ENCODE data around the gene HOXD10. TPM values are rescaled to one million over a fixed set of nuclear protein-coding genes. Genes with fewer than 3 reads are reported as not detected.

Gene HOXD10
- total RNA-seq, 1 donor from 2014 or later = not detected

DNA sequence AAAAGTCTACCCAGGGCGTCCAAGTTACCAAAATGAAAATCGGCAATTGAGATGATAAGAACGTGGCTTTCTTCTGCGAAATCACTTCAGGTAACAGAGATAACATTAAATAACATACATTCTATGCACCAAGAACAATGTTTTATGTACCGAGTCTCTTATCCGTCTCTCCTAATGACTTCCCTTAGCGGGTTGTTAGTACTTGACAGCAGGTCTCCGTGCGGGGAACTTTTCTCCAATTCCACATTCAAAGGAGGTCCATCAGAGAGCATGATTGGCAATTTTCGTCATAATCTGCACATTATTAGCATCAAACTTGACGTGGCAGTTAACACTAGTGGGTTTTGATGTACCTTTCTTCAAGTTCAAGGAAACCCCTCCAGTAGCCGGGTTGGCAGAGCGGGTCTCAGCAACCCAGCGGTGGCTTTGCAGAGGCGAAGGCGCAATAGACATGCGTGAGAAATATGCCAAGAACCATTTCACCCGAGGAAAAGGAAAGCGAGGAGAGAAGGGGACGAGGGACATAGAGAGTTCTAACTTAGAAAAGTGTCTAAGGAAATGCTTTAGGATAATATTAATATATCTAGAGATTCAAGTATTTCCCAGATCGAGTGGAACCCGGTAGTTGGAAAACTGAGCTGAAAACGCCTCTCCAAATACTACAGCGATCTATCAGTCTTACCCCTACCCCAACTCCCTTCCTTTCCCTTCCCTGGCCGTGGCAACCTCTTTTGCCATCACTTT is 37.9 kb upstream of the HOXD10 start:
- peaks cover 71% of the 10 kb centered on the region for H3K27me3 Mint-ChIP-seq (ENCODE audit: insufficient read depth)
- H3K27ac Mint-ChIP-seq = peak overlapping the region; percentile 89
- DNase-seq (ENCODE audit: low spot score) = no peak
- peak overlapping the region; percentile 19 for H3K4me3 Mint-ChIP-seq
- intact Hi-C loops (cut with micrococcal nuclease) = loop anchor here (1.0 to 2.0 kb wide), 3 partner anchors 19 to 1744 kb away; partner anchors contain the start of gene SP9
- H3K36me3 Mint-ChIP-seq (ENCODE audit: low read depth) = peaks cover 3% of the 10 kb centered on the region
- H3K4me1 Mint-ChIP-seq (ENCODE audit: low read depth) = no peaks in the 10 kb centered on the region
- H3K9me3 Mint-ChIP-seq = peaks cover 4% of the 10 kb centered on the region

DNA sequence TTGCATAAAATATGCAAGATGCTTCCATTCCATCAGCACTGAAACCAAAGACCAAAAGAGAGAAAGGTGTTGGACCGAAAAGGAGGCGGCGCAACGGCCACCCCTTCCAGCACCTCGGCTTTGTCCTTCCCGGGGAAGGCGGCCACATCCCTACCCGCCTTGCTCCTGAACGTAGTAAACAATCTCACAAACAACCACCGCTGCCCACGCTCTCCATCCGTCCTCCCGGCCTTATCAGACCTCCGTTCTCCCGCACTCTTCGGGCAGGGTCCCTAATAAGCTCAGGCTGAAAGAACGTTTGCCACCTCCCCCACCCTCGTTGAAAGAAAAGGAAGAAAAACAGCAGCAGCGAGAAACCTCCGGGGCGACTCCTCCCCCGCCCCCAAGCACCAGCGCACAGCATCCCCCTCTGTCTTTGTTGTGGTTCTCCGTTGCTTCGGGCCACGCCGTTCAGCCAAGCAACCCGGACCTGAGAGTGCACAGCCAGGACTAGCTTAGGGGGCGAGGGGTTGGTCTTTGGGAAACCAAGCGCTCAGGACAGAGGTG is 37.2 kb upstream of the HOXD10 start:
- DNase-seq (ENCODE audit: low spot score) = no peak
- H3K4me3 Mint-ChIP-seq = peak overlapping the region; percentile 19
- no peaks in the 10 kb centered on the region for H3K4me1 Mint-ChIP-seq (ENCODE audit: low read depth)
- H3K36me3 Mint-ChIP-seq (ENCODE audit: low read depth) = peaks cover 3% of the 10 kb centered on the region
- peaks cover 72% of the 10 kb centered on the region for H3K27me3 Mint-ChIP-seq (ENCODE audit: insufficient read depth)
- intact Hi-C loops (cut with micrococcal nuclease) = loop anchor here (2.0 kb wide), 2 partner anchors 51 to 1745 kb away; partner anchors contain the start of gene SP9
- H3K9me3 Mint-ChIP-seq = peaks cover 4% of the 10 kb centered on the region
- peak overlapping the region; percentile 89 for H3K27ac Mint-ChIP-seq

DNA sequence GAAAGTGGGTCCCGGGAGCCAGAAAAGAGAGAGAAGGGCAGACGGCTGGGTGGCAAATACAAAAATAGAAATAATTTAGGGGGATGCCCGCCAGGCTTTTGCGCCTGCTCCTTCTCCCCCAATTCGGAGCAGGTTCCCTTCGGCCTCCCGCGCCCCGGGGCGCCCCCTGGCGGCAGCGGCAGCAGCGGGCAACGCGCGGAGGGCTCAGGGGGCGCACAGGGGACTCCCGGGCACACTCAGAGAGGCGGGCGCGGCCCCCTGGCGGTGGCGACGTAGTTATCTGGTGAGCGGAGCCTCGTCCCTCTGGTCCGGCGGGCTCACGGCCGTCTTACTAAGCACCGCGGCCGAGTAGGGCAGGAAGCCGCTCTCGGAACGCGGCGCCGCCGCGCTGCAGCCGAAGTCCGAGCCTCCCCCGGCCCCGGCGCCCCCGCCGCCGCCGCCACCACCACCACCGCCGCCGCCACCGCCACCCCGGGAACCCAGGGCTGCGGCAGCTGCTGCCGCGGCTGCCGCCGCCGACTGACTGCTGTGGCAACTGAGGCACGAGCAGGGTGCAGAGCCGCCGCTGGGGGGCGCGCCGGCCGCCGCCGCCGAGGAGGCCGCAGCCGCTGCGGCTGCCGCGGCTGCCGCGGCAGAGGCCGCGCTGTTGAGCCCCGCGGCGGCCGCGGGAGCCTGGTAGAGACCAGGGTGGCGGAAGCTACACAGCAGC is 36.6 kb upstream of the HOXD10 start:
- peaks cover 4% of the 10 kb centered on the region for H3K9me3 Mint-ChIP-seq
- H3K27ac Mint-ChIP-seq = peak overlapping the region; percentile 89
- peaks cover 3% of the 10 kb centered on the region for H3K36me3 Mint-ChIP-seq (ENCODE audit: low read depth)
- peak overlapping the region; percentile 15 for H3K4me3 Mint-ChIP-seq
- no peaks in the 10 kb centered on the region for H3K4me1 Mint-ChIP-seq (ENCODE audit: low read depth)
- no peak for DNase-seq (ENCODE audit: low spot score)
- peaks cover 72% of the 10 kb centered on the region for H3K27me3 Mint-ChIP-seq (ENCODE audit: insufficient read depth)
- intact Hi-C loops (cut with micrococcal nuclease) = loop anchor here (2.0 kb wide), 2 partner anchors 51 to 1745 kb away; partner anchors contain the start of gene SP9

DNA sequence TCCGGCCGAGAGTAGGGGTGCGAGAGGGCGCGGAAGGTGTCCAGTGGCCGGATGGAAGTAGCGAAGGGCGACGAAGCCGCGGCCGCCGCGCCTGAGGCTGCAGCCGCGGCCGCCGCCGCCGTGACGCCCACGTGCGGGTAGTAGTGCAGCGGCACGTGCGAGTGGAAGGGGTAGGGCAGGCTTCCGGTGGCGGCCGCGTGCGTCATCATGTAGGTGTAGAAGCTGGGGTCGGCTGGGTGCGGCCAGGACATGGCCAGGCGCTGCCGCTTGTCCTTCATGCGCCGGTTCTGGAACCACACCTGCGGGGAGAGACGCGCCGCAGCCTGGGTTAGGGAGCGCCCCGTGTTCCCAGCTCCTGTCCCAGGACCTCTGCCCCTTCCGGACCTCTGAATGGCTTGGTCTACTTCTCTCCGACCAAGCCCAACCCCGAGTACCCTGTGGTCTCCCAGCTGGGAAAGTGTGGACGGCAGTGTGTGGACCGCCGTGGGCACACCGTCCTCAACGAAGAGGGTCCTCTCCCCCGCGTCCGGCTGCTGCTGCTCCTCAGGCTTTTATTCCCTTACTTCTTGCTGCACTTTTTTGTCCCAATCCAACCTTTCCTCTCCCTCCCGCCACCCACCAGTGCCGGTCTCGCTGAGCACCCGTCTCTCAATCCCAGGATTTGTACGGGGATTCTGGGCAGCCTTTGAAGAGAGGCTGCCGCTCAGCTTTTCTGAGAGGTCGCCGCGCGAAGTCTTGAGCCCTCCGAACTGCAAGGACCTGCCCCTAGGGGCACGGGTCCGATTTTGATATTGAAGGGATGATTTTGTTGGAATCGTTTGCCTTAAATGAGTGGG is 35.8 kb upstream of the HOXD10 start:
- Mint-ChIP-seq H3K27me3 (ENCODE audit: insufficient read depth) (peaks cover 73% of the 10 kb centered on the region), H3K4me1 (ENCODE audit: low read depth) (no peaks in the 10 kb centered on the region), H3K9me3 (peaks cover 4% of the 10 kb centered on the region), H3K27ac (peak overlapping the region; percentile 81), H3K4me3 (no peak overlapping the region), H3K36me3 (ENCODE audit: low read depth) (peaks cover 3% of the 10 kb centered on the region)
- DNase-seq (ENCODE audit: low spot score) = no peak
- intact Hi-C loops (cut with micrococcal nuclease) = no loop called here

DNA sequence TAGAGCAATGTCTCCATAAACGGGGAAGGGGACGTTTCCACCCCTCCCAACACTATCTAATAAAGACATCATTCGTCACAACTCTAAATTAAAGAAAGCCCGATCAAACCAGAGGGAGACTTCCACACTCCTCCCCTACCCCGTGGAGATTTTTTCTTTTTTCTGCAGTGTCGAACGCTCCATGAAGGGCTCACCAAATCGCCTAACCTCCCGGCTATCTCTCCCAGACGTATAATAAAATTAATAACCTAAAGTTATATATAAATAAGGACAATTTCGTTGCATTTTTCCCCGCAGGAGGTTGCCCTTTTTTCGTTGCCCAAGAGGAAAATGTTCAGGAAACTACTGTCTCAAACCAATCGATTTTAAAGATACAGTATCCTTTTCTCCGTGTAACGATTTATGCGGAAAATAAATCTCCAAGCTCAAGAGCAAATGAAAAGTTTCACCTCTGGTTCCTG is 35.2 kb upstream of the HOXD10 start:
- intact Hi-C loops (cut with micrococcal nuclease) = no loop called here
- H3K27me3 Mint-ChIP-seq (ENCODE audit: insufficient read depth) = peaks cover 72% of the 10 kb centered on the region
- no peak overlapping the region for H3K4me3 Mint-ChIP-seq
- peaks cover 3% of the 10 kb centered on the region for H3K36me3 Mint-ChIP-seq (ENCODE audit: low read depth)
- H3K4me1 Mint-ChIP-seq (ENCODE audit: low read depth) = no peaks in the 10 kb centered on the region
- peak overlapping the region; percentile 81 for H3K27ac Mint-ChIP-seq
- DNase-seq (ENCODE audit: low spot score) = no peak
- H3K9me3 Mint-ChIP-seq = peaks cover 4% of the 10 kb centered on the region

DNA sequence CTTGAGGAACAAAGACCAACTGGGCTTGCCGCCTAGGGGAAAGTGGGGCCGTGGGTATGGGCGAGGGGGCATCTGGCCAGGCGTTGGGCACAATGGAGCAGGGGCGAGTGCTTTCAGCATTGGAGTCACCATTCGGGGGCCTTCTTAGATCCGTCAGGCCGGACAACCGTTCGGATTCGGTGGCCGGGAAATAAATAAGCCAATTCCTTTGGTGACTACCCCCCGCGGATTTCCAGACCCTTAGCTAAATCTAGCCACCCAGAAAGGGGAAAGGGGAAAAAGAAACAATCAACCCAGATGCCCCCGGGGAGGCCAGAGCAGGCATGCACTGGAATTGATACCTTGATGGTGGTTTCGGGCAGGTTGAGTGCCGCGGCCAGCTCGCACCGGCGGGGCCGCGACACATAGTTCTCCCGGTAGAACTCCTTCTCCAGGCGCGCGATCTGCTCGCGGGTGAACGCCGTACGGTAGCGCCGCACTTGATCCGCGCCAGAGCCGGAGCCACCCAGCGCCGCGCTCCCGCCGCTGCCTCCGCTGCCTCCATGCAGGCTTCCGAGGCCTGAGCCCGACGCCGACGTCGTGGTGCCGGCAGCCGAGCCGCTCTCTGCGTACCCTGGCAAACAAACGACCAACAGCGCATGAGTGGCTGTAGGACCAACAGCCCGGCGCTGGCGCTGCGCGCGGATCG is 34.6 kb upstream of the HOXD10 start:
- no peak for DNase-seq (ENCODE audit: low spot score)
- Mint-ChIP-seq H3K4me1 (ENCODE audit: low read depth) (no peaks in the 10 kb centered on the region), H3K9me3 (peaks cover 4% of the 10 kb centered on the region), H3K27ac (peak overlapping the region; percentile 81), H3K36me3 (ENCODE audit: low read depth) (peaks cover 3% of the 10 kb centered on the region), H3K4me3 (no peak overlapping the region), H3K27me3 (ENCODE audit: insufficient read depth) (peaks cover 74% of the 10 kb centered on the region)
- intact Hi-C loops (cut with micrococcal nuclease) = no loop called here

DNA sequence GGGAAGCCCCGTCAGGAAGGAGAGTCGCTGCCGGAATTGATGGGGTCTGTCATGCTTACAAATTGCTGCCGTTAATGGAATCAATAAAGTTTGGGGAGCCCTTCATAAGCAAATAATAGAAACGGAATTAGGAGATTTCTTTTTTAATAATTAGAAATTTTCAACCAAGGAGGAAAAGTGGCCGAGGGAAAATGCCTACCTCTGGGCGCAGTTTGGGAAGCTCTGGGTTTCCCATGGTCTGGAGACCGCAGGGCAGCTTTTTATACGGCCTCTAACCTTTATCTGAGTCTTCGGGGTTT is 34.1 kb upstream of the HOXD10 start:
- Mint-ChIP-seq H3K9me3 (peaks cover 4% of the 10 kb centered on the region), H3K27ac (peak overlapping the region; percentile 40), H3K4me3 (no peak overlapping the region), H3K4me1 (ENCODE audit: low read depth) (no peaks in the 10 kb centered on the region), H3K27me3 (ENCODE audit: insufficient read depth) (peaks cover 79% of the 10 kb centered on the region), H3K36me3 (ENCODE audit: low read depth) (peaks cover 3% of the 10 kb centered on the region)
- intact Hi-C loops (cut with micrococcal nuclease) = no loop called here
- no peak for DNase-seq (ENCODE audit: low spot score)

DNA sequence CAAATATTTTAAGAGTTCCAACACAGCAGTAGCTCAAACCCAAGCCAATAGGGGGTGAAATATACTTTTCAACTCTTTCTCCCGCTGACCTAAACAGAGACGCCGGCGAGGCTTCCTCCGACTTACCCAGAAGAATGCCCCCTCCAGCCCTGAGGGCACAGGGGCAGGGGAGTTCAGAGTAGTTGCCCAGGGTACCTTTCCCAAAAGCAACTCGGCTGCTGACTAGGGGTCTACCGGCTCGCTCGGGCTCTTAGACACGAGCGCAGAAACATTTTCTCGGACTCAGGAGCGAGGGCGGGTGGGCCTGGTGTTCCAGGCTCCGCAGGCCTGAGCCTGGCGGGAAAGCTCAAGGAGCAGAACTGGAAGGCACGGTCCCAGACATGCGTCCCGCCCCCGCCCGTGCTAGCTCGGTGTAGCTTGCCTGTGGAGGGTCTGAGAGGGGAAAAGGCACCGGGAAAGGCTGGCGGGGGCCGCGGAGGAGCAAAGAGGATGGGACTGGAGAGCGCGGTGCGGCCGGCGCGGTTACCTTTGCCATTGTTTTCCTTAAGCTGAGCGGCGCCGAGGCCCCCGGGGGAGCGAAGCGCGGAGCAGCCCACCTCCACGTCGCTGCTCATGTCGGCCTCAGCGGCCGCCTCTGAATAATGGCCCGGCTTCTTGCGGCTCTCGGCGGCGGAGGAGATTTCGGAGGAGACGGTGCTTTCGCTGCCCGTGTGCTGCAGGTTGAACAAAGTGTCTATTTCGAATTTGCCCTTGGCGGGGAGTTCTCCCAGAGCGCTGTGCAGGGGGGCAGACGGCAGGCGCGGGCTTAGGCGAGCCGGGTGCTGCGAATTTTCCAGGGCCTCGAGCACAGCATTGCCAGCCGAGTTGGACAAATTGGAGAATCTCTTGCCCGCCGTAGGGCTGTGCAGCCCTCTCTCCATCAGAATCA is 33.5 kb upstream of the HOXD10 start:
- Mint-ChIP-seq H3K27ac (peak overlapping the region; percentile 64), H3K9me3 (peaks cover 4% of the 10 kb centered on the region), H3K36me3 (ENCODE audit: low read depth) (peaks cover 3% of the 10 kb centered on the region), H3K27me3 (ENCODE audit: insufficient read depth) (peaks cover 84% of the 10 kb centered on the region), H3K4me3 (no peak overlapping the region), H3K4me1 (ENCODE audit: low read depth) (no peaks in the 10 kb centered on the region)
- intact Hi-C loops (cut with micrococcal nuclease) = no loop called here
- DNase-seq (ENCODE audit: low spot score) = no peak

DNA sequence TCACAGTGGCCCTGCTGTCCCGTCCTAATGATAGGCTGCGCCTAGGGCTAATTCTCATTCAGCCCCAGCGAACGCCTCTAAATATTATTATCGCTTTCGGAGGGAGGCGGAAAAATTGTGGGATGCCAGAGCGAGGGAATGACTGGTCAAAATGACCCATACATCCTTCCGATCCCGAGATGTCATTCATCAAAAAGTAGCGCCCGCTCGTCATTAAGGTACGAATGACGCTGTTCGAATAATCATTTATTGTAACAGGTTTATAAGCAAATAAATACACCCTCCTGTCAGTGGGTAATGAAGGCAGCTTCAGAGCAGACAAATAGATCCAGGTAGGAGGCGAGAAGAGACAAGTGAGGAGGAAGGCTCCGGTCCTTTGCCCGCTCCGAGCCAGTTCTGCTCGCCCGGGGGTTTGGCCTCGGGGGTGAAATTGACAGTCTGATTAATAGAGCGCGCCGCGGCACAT is 32.7 kb upstream of the HOXD10 start, which contains the start of gene EVX2:
TSS of gene EVX2 (minus strand) at position 167 of the 466 bp plus-strand sequence. CDS start 186 bp downstream, outside the sequence.
- peaks cover 84% of the 10 kb centered on the region for H3K27me3 Mint-ChIP-seq (ENCODE audit: insufficient read depth)
- H3K4me3 Mint-ChIP-seq = no peak within 1 kb of the TSS
- DNase-seq (ENCODE audit: low spot score) = no peak
- intact Hi-C loops (cut with micrococcal nuclease) = loop anchor here (2.0 kb wide), 1 partner anchor 27 kb away; no protein-coding TSS in a partner anchor
- H3K27ac Mint-ChIP-seq = peak within 1 kb of the TSS; percentile 64
- peaks cover 3% of the 10 kb centered on the region for H3K36me3 Mint-ChIP-seq (ENCODE audit: low read depth)
- peaks cover 4% of the 10 kb centered on the region for H3K9me3 Mint-ChIP-seq
- H3K4me1 Mint-ChIP-seq (ENCODE audit: low read depth) = no peaks in the 10 kb centered on the region

DNA sequence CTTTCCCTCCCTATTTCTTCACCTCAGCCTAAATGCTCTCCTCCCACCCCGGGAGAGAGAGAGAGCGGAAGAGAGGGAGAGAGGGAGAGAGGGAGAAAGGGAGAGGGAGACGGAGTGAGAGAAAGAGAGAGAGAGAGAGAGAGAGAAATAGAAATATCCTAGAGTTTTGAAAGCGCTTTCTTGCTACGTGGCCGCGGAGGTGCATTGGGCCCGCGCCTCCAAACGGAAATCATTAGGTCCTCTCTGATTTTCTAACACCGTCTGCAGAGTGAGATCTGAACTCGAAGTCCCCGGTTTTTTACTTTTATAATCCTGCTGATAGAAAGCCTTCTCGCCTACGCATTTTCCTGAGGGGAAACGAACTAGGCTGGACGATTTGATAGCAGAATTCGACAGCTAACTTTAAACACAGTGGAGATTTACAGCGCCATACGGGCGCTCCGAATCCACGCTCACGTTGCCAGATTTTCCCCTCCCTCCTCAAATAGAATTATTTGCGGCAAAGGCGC is 31.9 kb upstream of the HOXD10 start:
- Mint-ChIP-seq H3K4me1 (ENCODE audit: low read depth) (no peaks in the 10 kb centered on the region), H3K27ac (peak overlapping the region; percentile 44), H3K4me3 (no peak overlapping the region), H3K27me3 (ENCODE audit: insufficient read depth) (peaks cover 84% of the 10 kb centered on the region), H3K9me3 (no peaks in the 10 kb centered on the region), H3K36me3 (ENCODE audit: low read depth) (no peaks in the 10 kb centered on the region)
- no peak for DNase-seq (ENCODE audit: low spot score)
- intact Hi-C loops (cut with micrococcal nuclease) = loop anchor here (2.0 kb wide), 1 partner anchor 26 kb away; no protein-coding TSS in a partner anchor
